NCI-H2196 (cell line): Measurements from ENCODE around the gene CATSPERD.
A peak's percentile ranks its signal among the peaks of the same experiment; 100 is the strongest.

Experiments
- DNase-seq: peaks from one replicate; lab custom pipeline; 2025; ENCODE audit not compliant: unreplicated experiment; lab: John Stamatoyannopoulos, UW

The CATSPERD gene, protein sequence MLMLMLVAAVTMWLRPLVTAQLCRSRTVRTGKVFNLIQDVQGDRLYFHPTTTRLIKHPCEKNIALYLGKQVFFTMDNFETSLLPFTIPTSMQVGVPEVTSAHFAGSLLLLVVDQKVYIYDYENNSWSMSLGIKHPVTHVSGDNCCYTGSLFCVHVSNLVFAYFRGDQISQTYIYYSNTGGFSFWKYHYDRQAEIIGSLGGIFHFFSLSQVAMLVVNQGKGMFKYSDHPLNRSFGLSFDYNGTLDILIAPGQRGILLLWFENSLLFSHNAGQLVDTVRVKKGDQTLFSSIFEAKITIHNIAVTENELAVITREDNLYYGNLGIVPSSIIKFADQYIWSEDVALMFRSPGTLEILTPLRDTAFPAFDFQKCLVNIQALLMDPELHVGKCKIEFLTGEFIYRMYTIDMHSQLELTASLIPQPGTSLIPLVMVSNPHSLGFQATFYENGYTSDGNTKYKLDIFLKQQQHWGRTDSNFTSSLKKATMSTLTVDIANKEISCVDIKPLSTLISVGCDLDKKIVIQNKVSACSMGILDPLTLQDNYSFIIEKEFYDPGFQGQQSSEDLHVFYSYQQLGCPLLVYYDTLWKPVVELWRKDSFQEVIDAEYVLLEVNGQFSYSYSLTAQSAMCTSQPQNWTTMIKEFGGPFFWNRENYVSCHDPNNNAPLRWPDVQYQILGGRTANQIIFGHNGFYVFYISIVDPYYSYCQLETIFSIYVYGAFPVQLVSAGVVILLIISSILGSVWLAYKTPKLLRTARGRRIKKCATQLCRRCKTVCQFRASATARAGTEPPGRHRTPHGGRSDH

DNA sequence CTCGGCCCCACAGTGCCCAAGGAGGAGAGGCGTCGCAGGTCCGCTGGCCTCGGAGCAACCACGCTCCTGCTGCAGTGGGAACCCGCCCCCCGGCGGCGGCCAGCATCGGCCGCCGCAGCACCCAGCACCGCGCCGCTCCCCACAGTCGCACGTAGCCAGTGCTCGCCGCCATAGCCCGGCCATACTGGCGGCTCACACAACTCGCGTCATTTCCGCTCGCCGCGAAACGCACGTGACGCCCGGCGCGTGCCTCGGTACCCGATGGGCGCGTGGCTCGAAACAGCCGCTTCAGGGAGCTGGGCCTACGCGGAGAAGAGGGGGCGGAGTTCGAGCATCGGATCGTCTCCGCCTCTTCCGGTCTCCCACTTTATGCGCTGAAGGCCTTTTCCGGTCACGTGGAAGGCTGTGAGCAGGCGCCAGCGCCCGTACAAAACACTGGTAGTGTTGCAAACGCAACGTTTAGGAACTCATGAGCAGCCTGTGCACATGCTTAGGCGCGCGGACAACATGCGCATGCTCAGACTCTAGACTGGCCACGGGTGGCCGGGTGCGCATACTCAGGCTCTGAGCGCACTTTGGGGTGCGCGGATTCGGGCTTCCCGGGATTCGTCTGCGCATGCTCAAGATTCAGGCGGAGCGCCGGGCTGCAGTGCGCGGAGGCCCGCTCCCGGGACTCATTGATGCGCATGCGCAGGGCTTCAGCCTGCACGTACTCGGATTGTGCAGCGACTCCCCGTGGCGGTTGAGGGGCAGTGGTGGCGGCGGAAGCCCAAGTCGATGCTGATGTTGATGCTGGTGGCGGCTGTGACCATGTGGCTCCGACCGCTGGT is at the start of gene CATSPERD, which contains the start of gene LONP1:
Gene CATSPERD, plus strand, starts transcription at position 677 of the 830 bp plus-strand sequence. Its CDS starts 101 bp downstream, at position 778.
Gene LONP1, minus strand, starts transcription at position 186 of the 830 bp plus-strand sequence. Its CDS starts 14 bp downstream, at position 172.
- DNase-seq = peak; percentile 99

DNA sequence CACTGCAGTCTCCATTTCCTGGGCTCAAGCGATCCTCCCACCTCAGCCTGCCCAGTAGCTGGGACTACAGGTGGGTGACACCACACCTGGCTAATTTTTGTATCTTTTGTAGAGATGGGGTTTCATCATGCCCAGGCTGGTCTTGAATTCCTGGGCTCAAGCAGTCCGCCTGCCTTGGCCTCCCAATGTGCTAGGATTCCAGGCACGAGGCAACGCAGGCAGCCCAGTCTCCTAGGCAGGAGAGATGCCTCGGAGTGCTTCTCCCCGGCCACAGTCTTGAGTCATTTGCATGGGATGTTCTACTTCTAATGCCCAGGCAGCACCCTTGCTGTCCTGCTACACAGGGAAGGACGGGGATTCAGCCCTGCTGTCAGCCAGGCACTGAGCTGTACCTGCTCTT is 48.8 kb upstream of the CATSPERD start:
- DNase-seq = no peak

DNA sequence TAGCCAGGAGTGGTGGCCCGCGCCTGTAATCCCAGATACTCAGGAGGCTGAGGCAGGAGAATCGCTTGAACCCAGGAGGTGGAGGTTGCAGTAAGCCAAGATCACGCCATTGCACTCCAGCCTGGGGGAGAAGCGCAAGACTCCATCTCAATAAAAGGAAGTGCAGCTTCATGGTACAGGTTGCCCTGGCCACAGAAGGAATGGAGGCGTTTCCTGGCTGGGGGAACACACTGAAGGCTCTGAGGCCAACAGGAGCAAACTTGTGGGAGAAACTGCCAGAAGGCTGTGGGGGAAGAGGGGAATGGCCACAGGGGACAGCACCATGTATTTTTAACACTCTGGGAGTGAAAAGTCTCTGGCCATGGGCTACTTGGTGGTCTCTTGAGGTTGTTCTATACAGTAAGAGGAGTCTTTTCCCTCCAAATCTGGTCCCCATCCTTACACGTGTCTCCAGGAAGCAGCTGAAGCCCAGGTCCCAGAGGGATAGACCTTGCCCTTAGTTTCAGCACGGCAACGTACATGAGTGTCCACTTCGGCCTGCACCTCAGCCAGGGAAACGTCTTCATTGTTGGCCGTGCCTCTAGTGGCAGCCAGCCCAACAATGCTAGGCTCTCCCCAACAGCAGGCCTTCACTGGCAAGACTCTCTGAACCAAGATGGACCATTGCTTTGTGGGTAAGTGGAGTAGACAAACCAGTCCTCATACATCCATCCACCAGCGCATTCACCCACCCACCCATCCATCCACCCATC is 47.6 kb upstream of the CATSPERD start:
- DNase-seq = no peak

DNA sequence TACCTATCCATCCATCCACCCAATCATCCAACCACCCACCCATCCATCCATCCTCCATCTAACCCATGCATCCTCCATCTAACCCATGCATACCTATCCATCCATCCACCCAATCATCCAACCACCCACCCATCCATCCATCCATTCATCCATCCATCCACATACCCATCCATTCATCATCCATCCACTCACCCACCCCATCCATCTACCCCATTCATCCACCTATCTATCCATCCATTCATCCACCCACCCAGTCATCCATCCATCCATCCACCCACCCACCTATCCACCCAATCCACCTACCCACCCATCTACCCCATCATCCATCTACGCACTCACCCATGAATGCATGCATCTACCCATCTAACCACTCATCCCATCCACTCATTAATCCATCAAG is 46.7 kb upstream of the CATSPERD start:
- DNase-seq = no peak

DNA sequence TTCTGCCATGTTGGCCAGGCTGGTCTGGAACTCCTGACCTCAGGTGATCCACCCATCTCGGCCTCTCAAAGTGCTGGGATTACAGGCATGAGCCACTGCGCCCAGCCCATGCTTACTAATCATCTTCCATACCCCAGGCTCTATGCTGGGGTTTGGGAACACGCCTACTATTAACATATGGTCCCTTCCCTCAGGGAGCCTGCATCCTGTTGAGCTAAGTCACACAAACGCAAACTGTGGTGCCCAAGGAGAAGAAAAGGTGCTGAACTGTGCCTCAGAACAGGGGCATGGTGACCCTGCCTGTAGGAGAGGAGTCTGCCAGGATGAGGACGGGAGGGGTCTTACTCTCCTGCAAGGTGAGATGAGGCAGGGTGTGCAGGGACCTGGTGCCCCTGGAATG is 45.7 kb upstream of the CATSPERD start:
- no peak for DNase-seq

DNA sequence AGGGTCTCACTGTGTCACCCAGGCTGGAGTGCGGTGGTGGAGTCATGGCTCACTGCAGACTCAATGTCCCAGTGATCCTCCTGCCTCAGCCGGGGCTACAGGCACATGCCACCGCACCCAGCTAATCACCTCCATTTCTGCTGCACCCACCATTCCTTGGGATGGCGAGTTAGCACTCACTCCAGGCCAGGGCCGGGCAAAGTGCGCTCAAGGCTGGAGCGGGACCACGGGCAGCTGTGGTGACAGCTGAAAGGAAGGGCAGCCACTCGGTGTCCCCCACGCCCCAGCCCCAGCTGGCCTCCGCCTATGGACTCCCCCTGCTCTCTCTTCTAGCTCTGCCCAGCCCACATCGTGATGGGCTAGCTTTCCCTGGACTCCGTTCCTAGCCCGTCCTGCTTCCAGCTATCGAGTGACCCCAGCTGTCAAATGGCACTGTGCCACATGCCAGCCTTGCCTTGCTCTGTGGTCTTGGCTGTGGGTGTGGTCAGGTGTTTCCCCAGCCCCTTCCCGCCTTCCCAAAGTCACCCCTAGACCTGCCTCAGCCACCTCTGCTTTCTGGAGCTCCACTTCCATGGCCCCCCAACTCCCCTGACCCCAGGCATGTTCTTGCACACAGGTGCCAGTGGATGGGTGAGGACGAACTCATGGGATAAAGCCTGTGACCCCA is 44.2 kb upstream of the CATSPERD start:
- DNase-seq = no peak

DNA sequence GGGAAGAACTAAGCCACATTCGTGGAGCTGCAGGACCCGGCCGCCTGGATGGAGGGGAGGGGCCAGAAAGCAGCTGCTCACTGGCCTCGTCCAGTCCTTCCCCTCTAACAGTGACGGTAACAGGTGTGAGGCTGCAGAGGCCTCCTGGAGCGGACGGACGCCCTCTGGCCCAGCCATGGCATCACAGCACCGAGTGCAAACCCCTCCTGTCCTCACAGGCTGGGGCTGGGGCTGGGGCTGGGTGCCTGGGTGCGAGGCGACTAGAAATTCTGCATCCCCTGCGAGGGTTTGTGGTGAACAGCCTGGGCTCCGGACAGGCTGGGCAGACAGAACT is 43.7 kb upstream of the CATSPERD start:
- DNase-seq = no peak

DNA sequence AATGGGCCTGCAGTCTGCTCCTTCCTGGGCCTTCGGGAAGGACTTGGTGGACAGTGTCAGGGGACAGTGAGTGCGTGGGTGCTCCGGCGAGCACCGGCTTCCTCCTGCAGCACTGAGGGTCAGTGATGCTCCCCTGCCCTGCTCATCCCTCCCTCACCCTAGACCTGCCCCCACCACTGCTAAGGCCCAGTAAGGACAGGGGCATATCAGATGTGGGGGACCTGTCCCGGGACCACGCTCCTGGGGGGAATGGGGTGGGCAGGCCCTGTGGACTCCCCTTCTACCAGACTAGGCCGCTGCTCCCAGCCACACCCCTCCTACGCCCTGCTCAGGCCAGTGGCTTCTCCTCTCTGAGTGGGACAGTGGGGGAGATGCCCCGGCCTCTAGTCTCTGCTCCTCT is 43.3 kb upstream of the CATSPERD start:
- DNase-seq = no peak

DNA sequence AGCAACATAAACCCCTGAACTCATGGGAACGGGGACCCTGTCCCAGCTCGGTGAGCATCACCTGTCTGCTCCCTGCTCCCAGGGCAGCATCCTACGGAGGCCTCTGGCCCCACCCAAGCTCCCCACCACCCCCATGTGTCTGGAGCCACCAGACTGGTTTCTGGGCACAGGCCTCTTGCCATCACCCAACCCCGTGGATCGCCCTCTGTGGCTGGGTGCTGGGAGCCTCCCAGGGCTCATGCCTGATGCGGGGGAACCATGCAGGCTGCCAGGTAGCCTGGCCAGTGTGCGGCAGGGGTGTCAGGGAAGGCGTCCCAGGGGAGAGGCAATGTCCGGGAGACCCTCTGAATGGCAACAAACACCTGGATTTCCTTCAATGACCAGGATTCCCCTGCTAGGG is 42.9 kb upstream of the CATSPERD start:
- DNase-seq = no peak

DNA sequence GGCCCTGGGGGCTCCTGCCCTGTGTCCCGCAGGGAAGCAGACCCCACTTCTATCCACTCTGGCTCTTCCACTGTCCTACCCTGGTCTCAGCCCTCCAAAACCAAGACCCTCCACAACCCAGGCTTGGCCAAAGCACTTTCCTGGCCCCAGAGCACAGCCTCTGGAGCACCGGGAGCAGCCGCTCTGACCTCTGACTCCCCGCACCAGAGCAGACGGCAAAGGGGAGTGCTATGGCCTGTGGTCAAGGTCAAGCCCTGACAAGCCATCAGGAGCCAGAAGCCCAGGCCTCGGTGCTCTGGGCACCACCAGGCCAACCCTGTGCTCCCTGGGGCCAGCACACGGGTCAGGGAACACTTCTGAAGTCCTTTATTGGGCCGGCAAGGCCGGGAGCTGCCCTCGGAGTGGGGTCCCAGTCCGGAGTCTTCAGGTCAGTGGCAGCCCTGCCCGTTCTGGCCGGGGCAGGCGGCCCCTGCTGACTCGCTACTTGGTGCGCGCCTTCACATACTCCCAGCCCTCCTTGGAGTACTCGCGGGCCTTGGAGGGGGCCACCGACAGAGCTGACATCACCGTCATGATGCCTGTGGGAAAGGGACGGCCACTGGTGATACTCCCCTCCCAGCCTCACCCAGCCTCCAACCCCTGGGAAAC is 42.2 kb upstream of the CATSPERD start:
- DNase-seq = no peak

DNA sequence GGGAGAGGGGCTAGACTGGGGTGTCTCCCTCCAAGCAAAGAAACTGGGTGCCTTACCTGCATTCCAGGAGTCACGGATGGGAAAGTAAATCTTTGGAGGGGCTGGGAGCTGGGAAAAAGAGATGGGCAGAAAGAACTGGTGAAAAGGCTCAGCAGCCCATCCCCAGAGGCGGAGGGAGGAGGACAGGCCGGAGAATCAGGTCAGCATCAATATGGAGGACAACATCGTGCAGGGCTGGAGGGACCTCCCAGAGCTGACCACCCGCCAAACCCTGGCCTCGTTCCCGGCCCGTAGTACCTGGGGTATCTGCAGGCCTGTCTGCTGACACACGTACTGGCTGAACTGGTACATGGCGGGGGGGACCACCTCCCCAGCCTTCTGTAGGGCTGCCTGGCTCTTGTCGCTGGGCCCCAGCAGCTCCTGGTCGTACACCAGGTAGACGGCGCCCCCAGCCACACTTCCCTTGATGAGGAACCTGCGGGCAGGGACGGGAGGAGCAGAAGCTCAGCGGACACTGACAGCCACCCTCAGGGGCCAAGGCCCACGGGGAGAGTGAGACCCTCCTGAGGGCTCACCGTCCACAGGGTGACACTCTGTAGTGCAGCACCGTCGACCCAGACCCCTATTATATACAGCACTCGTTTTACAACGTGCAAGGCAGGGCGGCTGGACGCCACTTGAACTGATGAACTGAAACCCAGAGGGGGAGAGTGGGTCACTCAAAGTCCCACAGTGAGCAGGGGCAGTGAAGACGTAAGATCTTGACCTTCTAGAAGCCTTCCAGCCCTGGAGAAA is 41.0 kb upstream of the CATSPERD start:
- DNase-seq = no peak

DNA sequence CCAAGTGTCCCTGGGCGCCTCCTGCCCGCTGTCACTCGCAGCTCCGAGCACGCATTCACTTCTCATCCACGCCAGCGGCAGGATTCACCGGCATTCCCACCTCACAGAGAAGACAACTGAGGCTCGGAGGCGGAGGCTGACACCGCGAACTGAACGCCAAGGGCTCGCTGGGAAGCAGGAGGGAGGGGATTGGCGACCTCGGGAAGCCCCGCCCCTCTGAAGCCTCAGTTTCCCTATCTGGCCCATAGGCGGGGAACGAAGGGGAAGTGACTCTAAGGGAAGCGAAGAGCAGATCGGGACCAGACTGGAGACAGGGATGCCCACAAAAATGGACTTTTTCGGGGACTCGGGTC is 40.4 kb upstream of the CATSPERD start:
- DNase-seq = no peak

DNA sequence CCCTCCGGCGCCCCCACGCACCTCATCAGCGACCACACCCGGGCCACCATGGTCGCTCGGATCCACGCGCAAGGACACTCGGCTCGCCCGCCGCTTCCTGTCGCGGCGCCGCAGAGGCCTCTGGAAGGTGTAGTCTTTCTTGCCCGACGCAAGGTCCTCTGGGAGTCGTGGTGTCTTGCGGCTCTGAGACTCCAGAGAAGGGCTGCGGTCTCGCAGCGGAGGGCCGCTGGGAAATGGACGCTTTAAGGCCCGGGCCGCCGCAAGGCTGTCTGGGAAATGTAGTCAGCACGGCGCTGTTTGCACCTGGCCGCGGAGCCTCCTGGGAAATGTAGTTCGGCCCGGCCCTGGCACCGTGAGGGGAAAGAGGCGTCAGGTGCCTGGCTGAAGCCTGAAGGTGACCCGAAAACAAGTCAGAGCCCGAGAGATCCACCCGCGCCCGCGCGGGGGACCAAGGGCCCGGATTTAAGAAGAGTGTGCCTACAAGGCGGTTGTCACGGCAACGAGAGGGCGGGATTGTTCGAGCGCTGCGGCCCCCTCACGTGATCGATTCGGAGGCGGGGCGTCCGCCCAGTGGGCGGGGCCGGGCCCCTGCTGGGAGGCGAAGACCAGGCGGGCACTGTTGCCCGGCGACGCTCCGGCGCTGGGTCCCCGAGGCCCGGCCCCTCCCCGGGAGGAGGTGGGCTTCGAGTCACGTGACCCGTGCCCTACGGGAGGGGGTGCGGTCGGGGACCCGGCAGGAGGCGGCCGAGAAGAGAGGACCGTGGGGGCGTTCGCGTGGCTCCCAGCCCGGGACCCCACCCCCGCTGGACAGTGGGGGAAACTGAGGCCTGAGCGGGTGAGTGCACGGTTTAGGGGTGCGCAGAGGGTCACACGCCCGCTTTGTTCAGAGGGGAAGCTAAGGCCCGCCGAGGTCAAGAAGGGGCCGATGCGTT is 39.7 kb upstream of the CATSPERD start, which contains the start of the genes HSD11B1L and MICOS13:
Gene HSD11B1L, plus strand, starts transcription at position 591 of the 932 bp plus-strand sequence. CDS start 3,806 bp downstream, outside the sequence.
Gene MICOS13, minus strand, starts transcription at position 80 of the 932 bp plus-strand sequence. Its CDS starts 30 bp downstream, at position 50.
- DNase-seq = peak; percentile 98

DNA sequence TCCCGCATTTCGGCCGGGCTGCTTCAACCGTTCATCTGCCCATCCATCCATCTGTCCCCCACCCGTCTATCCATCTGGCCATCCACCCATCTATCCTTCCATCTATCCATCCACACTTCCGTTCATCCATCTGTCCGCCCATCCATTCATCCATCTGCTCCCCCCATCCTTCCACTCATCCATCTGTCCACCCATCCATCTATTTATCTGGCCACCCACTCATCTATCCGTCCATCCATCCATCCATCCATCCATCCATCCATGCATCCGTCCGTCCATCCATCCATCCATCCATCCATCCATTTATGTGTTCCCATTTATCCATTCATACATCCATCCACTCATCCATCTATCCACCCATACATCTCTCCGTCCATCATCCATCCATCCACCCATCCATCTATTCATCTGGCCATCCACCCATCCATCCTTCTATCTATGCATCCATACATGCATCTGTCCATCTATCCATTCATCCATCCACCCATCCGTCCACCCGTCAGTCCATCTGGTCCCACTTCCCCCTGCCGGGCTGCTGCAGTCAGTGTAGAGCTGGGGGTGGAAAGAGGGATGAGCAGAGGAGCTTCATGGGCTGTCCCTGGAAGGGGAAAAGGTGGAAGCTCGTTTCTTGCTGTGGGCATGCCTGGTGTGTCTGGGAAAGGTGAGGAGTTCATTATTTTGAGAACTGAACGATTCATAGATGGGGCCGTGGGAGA is 38.9 kb upstream of the CATSPERD start:
- no peak for DNase-seq

DNA sequence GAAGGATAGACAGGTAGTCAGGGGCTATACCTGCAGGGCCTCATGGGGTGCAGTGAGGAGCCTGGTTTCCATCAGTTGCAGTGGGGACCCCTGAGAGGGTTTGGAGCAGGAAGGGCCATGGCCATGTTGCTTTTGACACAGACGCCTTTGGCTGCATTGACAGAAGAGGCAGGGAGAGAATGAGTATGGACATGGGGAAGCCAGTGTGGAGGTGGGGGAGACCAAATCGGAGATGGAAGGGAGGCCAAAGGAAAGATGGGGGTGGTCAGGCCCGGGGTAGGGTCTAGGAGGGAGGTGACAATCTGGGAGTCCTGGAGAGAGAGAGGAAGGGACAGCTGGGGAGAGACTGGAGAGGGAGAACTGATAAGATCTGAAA is 38.3 kb upstream of the CATSPERD start:
- no peak for DNase-seq

DNA sequence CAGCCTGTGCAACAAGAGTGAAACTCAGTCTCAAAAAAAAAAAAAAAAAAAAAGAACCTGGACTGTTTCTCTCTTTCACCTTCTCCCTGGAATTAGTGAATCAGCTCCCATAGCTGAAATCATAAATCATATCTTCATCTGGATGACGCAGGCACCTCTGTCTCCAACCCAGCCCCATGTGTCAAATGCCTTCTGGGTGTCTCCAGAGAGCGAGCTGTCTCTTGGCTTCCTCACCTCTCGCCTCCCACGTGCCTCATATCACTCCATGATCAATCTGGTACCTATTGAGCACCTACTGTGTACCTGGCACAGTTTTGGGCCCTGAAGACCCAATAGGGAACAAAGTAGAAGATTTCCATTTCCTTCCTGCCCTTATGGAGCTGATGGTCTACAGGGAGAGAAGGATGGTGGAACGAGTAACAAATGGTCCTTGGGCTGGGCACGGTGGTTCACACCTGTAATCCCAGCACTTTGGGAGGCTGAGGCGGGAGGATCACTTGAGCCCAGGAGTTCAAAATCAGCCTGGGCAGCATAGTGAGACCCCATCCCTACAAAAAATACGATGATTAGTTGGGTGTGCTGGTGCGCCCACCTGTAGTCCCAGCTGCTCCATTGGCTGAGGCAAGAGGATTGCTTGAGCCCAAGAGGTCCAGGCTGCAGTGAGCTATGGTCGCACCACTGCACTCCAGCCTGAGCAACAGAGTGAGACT is 37.1 kb upstream of the CATSPERD start:
- no peak for DNase-seq
